Fibroblast of skin of abdomen (primary cell): ENCODE data around the gene KRT23.
"Not testable (repeated sequence)": the region's sequence is repeated elsewhere in the genome, so short reads cannot be mapped to it uniquely, and the experiment has no call there.

Experiments used
- DNase-seq: peaks from one replicate; pipeline ENCODE4 v3.0.0-alpha.2; 2013

Gene KRT23

DNA sequence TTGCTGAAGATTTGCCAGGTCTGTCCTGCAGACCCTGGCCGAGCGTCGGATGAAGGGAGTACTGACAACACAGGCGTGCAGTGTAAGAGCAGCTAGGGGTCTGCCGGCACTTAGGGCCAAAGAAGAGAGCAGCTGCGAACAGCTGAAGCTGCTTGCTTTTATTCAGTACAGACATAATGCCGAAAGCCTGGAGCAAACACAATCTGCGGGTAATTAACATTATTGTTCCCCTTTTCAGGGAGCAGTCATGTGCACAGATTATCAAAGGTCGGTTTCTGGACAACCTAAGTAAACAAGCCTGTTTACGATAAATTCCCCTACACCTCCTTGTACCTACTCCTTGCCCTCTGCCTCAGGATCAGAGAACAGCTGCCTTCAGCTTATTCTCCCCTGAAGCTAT lies 12.0 kb upstream of the KRT23 start:
- no peak for DNase-seq

DNA sequence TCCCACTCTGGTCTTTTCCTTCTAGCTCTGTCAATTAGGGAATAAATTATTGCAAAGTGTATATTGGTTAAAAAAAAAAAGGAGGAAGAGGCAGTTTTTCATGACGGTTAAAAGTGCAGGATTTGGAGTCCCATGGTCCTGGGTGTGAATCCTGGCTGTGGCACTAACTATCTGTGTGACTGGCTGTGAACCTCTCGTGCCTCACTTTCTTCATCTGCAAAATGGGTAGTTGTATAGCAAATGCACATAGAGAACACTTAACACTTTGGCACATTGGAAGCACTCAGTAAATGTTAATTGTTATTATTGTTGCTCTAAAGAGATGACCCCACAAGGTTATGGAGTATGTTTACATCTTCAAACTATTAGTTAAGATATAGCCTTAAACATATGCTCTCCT lies 10.5 kb upstream of the KRT23 start:
- DNase-seq = no peak

DNA sequence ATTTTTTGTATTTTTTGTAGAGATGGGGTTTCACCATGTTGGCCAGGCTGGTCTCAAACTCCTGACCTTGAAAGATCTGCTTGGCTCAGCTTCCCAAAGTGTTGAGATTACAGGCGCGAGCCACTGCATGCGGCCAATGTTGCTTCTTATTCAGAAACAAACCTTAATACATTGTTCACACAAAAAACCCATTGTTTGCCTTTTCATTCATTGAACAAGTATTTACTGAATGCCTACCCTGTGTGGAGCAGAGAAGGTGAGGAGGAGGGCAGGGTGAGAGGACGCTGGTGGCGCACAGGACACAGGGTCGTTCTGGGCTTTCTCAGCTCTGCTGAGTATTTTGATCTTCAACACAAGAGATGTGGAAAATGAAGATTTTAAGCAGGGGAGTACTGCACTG lies 8.0 kb upstream of the KRT23 start:
- no peak for DNase-seq

DNA sequence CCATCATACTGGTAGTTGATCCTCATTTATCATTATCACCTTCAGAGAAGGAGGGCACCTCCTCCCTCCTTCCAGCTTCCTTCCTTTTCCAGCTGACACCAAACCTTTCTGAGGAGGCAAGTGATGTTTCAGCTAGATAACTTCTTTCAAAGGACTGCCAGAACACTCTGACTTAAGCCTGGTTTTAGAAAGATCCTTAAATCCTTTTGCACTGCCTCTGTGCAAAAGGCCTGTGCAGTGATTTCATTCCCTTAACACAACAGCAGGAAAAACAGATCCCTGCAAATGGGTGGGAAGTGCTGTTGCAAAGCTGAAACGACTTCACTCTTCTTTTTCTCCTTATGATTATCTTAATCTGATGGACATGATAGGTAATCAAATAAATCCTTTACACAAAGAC lies 7.1 kb upstream of the KRT23 start:
- no peak for DNase-seq

DNA sequence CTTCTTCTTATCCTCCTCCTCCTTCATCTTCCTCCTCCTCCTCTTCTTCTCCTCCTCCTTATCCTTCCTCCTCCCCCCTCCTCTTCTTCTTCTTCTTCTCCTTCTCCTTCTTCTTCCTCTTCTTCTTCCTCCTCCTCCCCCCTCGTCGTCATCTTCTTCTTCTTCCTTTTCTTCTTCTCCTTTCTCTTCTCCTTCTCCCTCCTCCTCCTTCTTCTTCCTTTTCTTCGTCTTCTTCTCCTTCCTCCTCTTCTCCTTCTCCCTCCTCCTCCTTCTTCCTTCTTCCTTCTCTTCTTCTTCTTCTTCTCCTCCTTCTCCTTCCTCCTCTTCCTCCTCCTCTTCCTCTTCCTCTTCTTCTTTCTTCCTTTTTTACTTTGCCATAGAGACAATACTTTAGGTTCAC lies 5.1 kb upstream of the KRT23 start:
- DNase-seq = no peak

DNA sequence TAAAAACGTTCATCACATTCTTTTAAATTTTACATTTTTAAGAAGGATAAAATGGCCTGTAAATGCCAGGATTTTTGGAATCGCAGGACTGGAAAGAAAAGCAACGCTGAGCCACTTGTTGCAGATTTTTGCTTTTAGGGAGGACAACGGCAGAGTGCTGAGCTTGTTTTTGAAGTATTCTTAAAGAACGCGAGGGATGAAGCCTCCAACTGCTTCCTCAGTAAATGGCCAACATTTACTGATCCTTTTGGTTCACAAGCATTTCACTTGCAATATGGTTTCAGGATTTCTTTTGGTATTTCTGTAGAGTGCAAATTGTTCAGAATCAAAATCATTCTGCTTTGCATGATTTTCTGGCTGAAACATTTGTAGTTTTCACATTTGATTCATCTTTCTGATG lies 2.8 kb upstream of the KRT23 start:
- no peak for DNase-seq

DNA sequence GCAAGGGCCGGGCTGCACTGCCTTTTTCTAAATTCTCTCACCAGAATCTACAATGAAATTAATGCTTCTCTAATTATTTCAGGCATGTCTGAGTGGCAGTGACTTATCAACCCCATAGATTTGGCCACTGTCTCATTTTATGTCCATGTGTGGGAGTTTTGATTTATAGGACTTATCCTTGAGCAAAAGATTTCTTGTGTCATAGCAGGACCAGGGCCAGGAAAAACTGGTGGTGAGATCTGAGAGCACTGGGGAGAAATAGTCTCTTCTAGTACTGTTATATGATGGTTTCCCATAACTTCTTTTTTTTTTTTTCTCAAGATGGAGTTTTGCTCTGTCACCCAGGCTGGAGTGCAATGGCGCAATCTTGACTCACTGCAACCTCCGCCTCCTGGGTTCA lies 1.5 kb upstream of the KRT23 start:
- peak; percentile 48 for DNase-seq

DNA sequence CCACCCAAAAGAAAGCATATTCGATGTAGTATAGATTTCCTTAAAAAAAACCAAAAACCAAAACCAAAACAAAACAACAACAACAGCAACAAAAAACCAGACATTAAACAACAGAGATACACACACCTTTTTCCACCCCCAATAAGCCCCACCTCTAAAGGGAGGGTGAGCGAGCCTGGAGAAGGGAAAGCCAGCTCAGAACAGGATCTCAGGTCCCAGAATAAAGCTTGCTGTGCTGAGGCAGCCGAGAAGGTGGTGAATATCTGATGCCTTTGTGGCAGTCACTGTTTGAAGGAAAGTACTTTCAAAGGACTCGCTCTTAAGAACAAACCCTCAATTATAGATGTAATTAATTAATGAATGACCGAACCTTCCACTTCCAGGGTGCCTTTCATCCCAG lies 470 bp downstream of the KRT23 start:
- no peak for DNase-seq

DNA sequence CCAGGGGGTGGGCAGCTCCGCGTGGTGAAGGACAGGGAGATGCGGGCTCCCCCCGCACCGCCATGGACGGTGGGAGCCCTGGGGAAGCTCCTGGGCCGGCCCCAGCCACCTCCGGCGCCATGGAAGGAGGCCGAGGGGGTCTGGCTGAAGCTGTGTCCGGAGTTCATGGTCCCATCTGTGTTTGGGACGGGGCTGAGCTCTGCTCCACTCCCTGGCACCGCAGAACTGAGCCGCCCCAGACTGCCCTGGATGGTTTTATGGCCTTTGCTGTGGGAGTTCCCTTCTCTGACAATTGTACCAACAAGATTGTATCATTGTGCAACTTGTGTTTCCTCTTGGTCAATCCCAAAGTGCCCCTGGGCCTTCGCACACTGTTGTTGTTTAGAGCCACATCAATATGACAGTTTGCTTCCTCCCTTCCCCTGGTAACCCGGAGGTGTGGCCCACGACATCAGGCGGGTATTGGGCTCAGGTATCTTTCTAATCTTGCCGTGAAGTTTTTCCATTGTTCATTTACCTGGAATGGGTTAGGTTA lies 942 bp downstream of the KRT23 start:
- DNase-seq = no peak

DNA sequence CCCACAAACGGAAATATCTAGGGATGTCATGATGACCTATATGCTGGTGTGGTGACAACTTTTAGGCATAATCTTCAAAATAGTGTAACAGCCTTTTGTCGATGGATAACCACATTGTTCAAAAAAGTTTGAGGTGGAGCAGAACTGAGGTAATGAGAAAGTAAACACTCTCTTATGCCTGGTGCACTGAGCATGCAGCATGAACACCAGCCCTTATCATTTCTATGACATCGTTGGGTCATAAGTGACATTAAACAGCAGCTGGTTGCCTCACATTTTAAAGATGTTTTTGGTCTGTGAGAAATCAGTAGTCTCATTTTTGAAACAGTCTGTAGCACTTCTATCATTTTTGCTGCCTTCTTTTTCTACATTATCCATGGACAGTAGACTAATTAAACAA lies 1.8 kb downstream of the KRT23 start:
- no peak for DNase-seq

DNA sequence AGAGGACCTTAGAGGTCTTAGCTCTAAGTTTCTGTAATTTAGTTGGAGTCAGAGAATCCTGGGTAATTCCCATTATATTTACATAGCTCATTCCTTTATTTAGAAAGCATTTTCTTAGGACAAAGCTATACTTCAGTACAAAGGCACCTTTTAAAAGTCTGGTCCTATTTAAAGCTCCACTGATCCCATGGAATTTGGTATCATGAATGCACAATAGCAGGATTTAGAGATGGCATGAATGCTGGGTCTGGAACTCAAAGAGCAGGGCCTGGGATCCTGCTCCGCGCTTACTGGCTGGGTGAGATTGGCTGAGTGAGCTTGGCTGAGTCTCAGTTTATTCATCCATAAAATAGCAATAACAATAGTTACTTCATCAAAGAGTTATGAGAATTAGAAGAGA lies 4.8 kb downstream of the KRT23 start:
- no peak for DNase-seq

DNA sequence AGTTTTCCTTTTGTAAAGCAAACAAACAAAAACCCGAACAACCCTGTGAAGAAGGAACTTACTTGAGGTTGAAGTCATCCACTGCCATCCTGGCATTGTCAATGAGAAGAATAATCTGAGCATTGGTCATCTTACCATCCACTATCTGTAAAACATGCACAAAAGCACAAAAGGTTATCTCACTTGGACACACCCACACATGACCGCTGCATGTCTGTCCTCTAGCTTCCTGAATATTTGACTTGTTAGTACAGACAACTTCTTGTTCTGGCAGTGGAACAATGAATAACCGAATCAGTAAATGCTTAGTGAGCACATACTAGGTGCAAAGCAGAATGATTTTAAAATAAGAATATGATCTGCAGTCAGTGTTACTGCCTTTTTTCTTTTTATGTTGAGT lies 6.1 kb downstream of the KRT23 start:
- DNase-seq = no peak

DNA sequence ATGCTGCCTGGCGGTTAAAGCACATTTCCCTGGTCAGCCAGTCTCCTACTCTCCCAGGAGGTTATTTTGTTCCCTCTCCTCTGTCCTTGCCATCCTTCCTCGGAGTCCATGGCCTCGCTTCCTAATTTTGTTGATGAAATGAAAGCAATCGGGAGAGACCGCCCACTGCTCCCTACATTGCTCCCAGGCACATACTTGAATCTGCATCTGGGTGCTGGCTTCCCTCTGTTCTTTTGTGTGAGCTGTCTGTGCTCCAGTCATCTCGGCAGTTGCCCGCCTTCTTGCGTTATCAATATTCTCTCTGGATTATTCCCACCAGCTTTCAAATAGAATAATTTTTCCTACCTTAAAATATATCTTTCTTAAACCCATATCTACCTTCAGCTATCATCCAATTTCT lies 11.1 kb downstream of the KRT23 start:
- DNase-seq = no peak

DNA sequence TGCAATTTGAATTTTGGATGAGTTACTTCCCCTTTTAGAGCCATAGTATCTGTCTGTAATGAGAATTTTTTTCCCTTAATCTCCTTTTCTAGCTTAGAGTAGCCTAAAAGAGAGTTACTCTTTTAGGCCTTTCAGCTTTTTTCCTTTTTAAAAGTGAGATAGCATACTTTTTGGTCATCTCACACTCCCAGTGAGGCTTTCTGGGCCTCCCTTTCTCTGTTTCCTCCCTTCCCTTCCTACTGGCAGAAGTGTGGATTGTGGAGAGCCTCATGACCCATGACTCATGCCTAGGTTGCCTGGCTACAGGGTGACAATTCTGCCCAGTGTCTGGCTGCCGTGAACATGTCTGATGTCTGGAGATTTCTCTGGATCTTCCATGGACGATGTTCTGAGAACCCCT lies 15.2 kb downstream of the KRT23 start:
- DNase-seq = peak; percentile 73

DNA sequence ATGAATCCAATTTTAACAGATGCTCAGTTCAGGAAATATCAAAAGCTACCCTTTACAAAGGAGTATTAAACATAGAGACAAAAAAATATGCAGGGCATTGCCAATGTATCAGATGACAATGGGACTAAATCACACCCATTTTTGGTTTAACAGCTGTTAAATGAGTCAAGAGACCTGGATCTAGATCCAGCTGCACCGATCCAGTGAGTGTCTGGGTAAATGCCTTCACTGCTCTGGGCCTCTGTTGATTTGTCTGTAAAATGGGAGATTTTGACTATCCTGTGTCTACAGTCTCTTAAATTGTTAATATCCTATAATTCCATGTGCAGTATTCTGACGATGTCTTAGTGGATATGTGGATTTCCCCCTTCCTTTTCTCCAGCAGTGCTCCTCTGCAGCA lies 16.4 kb downstream of the KRT23 start:
- no peak for DNase-seq

DNA sequence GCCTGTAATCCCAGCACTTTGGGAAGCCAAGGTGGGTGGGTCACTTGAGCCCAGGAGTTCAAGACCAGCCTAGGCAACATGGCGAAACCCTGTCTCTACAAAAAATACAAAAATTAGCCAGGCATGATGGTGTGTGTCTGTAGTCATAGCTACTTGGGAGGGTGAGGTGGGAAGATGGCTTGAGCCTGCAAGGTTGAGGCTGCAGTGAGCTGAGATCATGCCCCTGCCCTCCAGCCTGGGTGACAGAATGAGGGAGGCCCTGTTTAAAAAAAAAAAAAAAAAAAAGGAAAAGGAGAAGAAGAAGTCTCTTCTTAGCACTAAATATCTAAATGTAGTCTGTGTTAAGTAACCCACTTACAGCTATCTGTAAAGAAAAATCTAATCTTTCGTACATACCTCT lies 20.3 kb downstream of the KRT23 start:
- DNase-seq = not testable (repeated sequence)

DNA sequence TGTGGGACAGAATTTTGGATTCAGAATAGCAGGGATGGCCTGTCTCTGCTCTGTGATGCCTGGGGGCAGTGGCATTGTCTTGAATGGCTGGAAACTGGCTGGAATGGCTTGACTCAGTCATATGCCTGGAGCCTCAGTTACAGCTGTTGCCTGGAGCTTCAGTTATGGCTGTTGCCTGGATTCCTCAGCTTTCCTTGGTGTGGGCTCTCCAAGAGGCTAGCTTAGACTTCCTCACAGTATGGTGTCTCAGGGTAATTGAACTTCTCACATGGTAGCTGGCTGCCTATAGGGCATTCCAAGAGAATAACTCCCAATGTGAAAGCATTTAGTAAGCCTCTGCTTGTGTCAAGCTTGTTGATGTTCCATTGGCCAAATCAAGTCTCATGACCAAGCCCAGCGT lies 21.1 kb downstream of the KRT23 start:
- no peak for DNase-seq

DNA sequence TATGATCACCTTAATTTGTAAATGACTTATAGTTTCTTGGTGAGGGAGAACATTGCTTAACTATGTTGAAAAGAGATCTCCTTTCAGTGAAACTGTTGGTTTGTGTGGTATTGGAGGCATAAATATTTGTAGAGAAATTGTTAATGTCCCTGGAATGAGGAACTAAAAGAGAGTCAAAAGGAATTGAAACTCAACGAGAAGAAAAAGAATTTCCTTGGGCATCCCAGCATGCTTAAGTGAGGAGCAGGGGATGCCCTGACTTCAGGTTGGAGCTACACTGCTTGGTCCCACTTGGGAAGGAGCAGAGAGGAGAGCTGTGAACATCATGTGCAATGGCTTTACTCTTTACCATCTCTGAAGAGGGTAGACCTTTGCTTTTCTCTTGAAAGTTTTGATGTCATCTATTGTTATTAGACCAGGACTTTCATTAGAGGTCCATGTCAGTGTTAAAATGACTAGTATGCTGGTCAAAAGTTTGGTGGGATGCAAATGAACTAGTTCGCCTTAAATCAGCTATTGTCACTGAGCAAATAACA lies 21.7 kb downstream of the KRT23 start:
- DNase-seq = peak; percentile 67

DNA sequence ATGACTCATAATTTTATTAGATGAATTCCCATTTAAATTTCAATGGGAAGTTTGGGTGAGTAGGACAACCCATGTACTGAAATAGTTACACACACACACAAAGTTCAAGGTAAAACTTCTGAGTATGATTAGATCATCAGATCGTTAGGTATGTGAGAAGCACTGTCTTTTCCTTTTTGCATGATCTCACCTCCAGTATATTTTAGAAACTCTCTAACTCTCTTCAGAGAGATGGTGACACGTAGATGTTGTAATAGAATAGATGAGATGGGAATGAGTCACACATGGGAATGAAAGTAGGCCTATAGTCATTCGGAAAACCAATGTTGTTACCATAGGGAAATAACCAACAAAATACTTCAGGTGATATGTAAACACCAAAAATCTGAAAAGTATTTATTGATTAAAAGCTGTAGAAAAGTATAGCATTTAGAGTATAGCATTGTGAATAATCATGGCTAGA lies 22.2 kb downstream of the KRT23 start:
- DNase-seq = peak; percentile 94

DNA sequence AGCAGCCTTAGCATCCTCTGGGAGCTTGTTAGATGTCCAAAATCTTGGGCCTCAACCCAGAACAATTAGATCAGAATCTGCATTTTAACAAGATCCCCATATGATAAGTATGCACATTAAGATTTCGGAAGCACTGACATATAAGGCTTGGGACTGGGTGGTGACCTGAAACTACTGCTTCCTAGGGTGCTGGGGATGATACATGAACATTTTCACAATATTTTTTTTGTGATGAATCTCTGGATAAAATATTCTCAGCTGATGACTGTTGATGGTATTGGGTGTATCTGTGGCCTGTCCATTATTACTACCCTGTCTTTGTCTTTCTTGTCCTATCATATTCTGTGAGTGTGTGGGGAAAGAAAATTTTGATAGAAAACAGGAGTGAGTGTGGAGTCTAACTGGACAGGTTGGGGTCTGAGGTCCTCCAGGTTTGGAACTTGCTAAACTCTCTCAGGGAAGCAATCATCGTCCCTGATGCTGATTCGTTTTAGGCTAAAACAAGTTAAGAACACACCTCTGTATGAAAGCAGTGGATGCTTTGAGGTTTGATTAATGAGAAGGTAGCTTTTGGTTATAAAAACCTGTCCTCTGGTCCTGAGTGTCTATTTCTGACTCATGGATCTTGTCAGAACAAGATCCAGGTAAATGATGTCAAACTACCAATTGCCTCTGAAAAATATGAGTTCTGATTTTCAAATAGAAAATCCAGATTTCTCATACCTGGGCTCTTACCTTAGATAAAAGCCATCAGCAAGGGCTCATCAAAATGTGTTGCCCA lies 23.2 kb downstream of the KRT23 start:
- no peak for DNase-seq

DNA sequence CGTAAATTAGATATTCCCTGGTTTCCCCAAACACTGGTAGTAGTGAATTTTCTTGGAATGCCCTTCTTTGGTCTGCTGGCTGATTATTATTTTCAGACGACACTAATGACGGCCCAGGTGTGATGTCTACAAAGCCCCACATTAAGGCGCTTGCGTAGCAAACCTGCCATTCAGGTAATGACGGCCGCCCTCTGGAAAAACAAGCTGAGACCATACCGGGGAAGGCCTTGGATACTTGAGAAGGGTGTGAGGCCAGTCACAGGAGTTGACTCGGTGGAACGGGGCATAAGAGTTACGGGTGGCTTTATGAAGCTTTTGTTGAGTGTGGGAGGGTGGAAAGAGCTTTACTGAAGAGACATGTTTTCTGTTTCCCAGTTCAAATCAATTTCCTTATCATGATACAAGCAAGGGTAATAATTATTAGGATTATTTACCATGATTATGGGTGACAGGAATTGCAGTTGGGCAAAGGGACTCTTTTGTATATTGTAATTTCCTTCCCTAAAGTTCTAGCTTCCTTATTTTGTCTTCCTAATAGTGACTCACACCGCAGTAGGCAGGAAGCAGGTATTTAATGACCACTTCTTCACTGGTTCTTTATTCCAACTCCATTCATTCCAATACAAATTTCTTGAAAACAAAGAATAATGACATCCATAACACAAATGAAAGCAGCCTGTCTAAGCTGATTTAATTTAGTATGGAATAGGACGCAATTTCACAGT lies 24.8 kb downstream of the KRT23 start:
- no peak for DNase-seq

DNA sequence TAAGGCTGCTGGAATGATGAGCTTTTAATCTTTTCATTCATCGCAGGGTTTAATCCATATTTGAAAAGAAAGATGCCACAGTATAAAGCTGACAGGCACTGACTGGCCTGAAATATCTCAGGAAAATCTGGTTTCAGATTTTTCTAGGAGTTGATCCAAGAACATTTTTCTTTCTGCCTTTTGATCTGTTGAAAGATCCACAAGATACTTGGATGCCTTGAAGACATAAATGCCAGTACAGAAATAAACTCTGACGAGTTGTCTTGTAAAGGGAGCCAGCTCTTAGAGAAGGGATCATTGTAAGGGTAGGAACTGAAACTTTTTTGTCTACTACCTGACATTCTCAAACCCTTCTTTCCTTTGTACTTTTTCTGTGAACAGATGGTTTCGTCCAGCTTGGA lies 27.0 kb downstream of the KRT23 start:
- peak; percentile 89 for DNase-seq

DNA sequence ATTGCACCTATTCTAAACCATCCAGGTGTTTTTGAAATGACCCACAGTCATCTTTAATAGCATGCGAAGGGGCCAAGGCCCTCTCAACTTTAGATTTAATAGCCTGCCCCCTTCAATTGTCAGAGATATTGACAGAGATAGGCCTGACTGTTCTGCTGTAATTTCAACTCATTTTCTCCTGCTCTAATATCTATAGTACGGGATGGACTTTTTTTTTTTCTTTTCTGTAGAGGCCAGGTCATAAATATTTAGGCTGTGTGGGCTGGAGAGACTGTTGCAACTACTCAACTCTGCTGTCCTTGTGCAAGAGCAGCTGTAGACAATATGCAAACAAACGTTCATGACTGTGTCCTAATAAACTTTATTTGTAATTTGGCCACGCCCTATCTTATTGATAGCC lies 27.7 kb downstream of the KRT23 start:
- DNase-seq = peak; percentile 77

DNA sequence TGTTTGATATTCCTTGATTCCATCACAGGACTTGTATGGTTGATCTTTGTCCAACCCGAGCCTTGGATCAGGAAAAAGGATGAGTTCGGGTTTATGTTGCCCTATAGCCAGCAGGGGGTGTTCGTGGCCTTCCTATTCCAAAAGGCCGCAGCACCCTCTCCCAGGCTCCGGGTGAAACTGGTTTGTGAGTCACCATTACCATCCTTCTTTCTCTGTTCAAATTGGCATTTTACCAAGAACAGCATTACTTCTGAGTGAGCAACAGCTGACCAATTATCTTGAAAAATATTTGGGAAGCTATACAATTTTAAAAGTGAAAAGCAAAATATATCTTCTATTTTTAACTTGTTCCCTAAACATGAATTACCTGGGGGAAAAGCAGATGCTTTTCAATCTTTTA lies 28.1 kb downstream of the KRT23 start:
- peak; percentile 97 for DNase-seq
